GM12872 (cell line): ENCODE results near the gene ANKS1A.

Experiments
- CTCF ChIP-seq: IDR thresholded peaks from 3 replicates; pipeline ENCODE4 v1.5.1; 2011; ENCODE audit warnings: low read depth, mild to moderate bottlenecking, low read length, moderate library complexity; ENCODE audit not compliant: insufficient read depth

Gene ANKS1A

DNA sequence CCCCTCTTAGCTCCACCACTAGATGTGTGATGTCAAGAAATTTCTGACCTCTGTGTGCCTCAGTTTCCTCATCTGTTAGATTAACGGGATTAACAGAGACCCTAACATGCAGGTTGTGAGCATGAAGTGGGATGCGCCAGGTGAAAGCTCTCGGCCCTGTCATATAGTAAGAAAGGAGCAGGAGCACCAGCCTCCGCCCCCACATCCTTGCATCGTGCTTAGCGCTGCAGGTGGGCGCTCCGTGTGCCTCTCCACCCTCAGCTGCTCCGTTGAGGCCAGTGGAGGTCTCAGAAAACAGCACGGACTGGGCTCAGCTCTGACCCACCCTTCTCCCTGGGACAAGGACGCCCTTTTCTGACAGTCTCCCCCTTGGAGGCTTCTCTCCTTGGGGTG is 188.7 kb downstream of the ANKS1A start:
- TF ChIP-seq CTCF: no peak

DNA sequence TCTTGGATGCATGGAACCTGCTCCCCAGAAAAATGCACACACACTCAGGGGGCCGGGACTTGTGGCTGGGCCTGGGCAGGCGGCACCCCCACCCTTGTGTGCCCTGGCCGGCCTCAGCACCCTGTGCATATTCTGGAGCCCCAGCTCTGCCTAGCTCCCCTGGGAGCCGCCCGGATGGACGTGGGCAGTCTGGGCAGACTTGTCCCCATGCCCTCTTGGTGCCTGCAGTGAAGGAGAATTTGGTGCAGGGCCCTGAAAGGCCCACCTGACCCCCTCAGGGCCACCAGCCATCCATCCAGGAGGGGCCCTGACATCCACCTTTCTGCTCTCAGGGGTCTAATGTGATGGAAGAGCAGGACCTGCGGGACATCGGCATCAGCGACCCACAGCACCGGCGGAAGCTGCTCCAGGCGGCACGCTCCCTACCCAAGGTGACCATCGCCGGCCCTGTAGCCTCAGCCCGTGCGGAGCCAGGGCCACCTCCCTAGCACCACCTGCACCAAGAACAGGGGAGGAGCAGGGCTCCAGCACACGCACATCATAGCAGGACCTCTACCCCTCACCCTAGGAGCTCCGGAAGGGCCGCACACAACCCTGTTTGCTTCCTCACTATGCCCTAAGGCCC is 189.3 kb downstream of the ANKS1A start:
- TF ChIP-seq CTCF: no peak

- no peak for TF ChIP-seq CTCF
These were observed 189.8 kb downstream of the ANKS1A start for GRCh38 chr6:35078896-35079295.

DNA sequence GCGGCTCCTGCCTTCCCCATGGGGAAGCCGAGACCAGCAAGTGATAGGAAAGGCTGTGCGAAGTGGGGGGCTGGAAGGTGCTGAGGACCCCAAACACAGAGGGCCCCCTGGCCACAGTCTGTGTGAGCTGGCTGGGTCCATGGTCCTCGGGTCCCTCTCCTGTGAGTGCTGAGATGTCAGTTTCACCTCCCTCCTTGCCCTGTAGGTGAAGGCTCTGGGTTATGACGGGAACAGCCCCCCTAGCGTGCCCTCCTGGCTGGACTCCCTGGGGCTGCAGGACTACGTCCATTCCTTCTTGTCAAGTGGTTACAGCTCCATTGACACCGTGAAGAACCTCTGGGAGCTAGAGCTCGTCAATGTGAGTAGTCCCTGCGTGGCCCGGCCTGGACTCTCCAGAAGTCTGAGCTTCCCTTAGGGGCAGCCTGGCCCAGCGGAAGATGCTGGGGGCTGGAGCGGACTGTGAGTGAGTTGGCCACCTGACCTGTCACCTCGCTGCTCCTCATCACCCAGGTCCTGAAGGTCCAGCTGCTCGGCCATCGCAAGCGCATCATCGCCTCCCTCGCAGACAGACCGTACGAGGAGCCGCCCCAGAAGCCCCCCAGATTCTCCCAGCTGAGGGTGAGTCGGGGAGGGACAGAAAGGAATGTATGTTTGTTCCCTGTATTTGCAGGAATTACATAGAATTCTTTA is 190.4 kb downstream of the ANKS1A start:
- TF ChIP-seq CTCF: no peak

GRCh38 chr6:35080016-35080680 is 191.1 kb downstream of the ANKS1A start:
- TF ChIP-seq CTCF: no peak

DNA sequence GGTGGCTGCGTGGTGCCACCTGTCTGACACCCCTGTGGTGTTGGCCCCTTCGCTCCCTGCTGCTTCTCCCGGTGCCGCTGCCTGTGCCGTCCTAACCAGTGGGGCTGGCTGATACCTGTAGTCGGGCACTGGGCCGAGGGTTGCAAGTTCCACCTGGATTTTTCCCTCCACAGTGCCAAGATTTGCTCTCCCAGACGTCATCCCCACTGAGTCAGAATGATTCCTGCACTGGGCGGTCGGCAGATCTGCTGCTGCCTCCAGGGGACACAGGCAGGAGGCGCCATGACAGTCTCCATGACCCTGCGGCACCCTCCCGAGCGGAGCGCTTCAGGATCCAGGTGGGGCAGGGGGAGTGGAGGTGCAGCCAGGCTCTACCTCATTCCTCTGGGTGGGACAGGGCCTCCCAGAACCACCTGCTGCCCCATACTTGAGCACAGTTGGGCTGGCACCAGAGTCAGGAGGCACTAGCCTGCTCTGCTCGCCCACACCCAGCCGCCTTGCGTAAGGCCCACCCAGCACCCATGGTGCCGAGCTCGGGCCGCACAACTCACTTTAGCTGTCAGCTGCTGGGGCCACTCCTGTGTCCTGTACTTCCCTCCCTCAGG is 191.9 kb downstream of the ANKS1A start:
- no peak for TF ChIP-seq CTCF

DNA sequence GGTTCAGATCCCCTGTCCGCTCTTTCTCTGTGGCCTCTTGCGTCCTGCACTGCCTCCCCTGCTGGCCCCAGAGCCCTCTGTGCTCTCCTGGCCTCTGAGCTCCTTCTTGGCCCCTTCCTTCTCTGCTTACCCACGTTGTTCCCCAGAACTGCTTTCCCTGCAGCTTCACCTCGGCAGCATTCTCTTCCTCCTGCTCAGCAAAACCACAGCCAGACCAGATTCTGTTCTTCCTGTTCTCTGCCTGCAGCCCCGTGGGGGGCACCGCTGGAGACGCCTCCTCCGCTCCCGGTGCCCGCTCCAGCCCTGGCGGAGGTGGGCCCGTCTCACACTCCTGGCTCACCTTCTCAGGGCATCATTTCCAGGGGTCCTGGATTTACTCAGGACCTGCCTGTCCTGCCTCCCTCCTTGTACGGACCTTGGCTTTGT is 192.4 kb downstream of the ANKS1A start:
- TF ChIP-seq CTCF: no peak
